GM23338 (cell line): ENCODE data around the gene DDI2. TPM values are rescaled to one million over a fixed set of nuclear protein-coding genes. Genes with fewer than 3 reads are reported as not detected.

Experiments
- ATAC-seq: fragments of 200-7000 bp; cut with Tn5 transposase; 3 replicates; pipeline ENCODE4 v1.9.1; 2020
- DNase-seq: peaks from one replicate; pipeline ENCODE4 v3.0.0-alpha.2; 2015; ENCODE audit warnings: low spot score
- H2AFZ ChIP-seq: fragments of 200-600 bp; sonication (generic); 2 replicates; pipeline ENCODE4 v1.8.0; 2016; ENCODE audit warnings: antibody characterized with exemption, mild to moderate bottlenecking, moderate library complexity
- H3F3A ChIP-seq: fragments of 200-600 bp; sonication (generic); replicated peaks from 2 replicates; pipeline ENCODE4 v1.8.0; 2017; ENCODE audit warnings: antibody characterized with exemption, mixed run types, low read depth
- H3K27ac ChIP-seq: fragments of 200-600 bp; sonication (generic); 2 replicates; pipeline ENCODE4 v1.6.1; 2016; ENCODE audit warnings: low read depth
- H3K27me3 ChIP-seq: fragments of 200-600 bp; sonication (generic); 2 replicates; pipeline ENCODE4 v1.8.0; 2016; ENCODE audit warnings: mild to moderate bottlenecking, mixed run types, moderate library complexity; ENCODE audit not compliant: insufficient read depth
- H3K36me3 ChIP-seq: fragments of 200-600 bp; sonication (generic); 2 replicates; pipeline ENCODE4 v1.8.0; 2016; ENCODE audit warnings: mild to moderate bottlenecking; ENCODE audit not compliant: insufficient read depth
- H3K4me1 ChIP-seq: fragments of 200-600 bp; sonication (generic); 2 replicates; pipeline ENCODE4 v1.8.0; 2016; ENCODE audit warnings: mild to moderate bottlenecking, moderate library complexity; ENCODE audit not compliant: insufficient read depth
- H3K4me2 ChIP-seq: fragments of 200-600 bp; sonication (generic); 2 replicates; pipeline ENCODE4 v1.7.1; 2017; ENCODE audit warnings: mixed run types
- H3K4me3 ChIP-seq: fragments of 200-600 bp; sonication (generic); 2 replicates; pipeline ENCODE4 v1.6.1; 2016; ENCODE audit warnings: mixed run types
- H3K79me2 ChIP-seq: fragments of 200-600 bp; sonication (generic); replicated peaks from 2 replicates; pipeline ENCODE4 v1.8.0; 2017; ENCODE audit warnings: mild to moderate bottlenecking; ENCODE audit not compliant: insufficient read depth
- H3K9me2 ChIP-seq: fragments of 200-600 bp; sonication (generic); 2 replicates; pipeline ENCODE4 v1.8.0; 2017; ENCODE audit not compliant: insufficient read depth
- H4K20me1 ChIP-seq: fragments of 200-600 bp; sonication (generic); replicated peaks from 2 replicates; pipeline ENCODE4 v1.8.0; 2017; ENCODE audit warnings: mild to moderate bottlenecking; ENCODE audit not compliant: insufficient read depth
- H3K27ac Mint-ChIP-seq: 2 replicates; pipeline ENCODE4 v1.8.0; 2020; ENCODE audit warnings: inconsistent platforms, mild to moderate bottlenecking, moderate library complexity, mixed read lengths
- H3K27me3 Mint-ChIP-seq: 3 replicates; pipeline ENCODE4 v1.8.0; 2022; ENCODE audit warnings: low read depth, mild to moderate bottlenecking, moderate library complexity, mixed read lengths, inconsistent platforms; ENCODE audit not compliant: insufficient read depth, poor library complexity
- H3K36me3 Mint-ChIP-seq: 3 replicates; pipeline ENCODE4 v1.8.0; 2021; ENCODE audit warnings: low read depth, mild to moderate bottlenecking, inconsistent platforms, moderate library complexity, mixed read lengths
- H3K4me1 Mint-ChIP-seq: 3 replicates; pipeline ENCODE4 v1.8.0; 2020; ENCODE audit warnings: mild to moderate bottlenecking, inconsistent platforms, mixed read lengths
- H3K4me3 Mint-ChIP-seq: 3 replicates; pipeline ENCODE4 v1.8.0; 2021; ENCODE audit warnings: moderate library complexity, mild to moderate bottlenecking, inconsistent platforms, mixed read lengths
- H3K9me3 Mint-ChIP-seq: 3 replicates; pipeline ENCODE4 v1.8.0; 2020; ENCODE audit warnings: moderate library complexity, mild to moderate bottlenecking, inconsistent platforms, mixed read lengths
- CREB1 ChIP-seq: fragments of 250-450 bp; sonication (Bioruptor Pico); IDR thresholded peaks from 2 replicates; pipeline ENCODE4 v1.5.0; 2020; ENCODE audit warnings: low read depth, mild to moderate bottlenecking, moderate library complexity
- CTCF ChIP-seq, 2 experiments: fragments of 200-600 bp in 1 of 2; sonication (generic) in 1 of 2; conservative IDR thresholded peaks; 2 replicates each; pipeline versions ENCODE4 v1.5.1 to v1.6.1; 2016 to 2017; ENCODE audit warnings: antibody characterized with exemption in 2 of 2, low read depth in 2 of 2, mild to moderate bottlenecking in 2 of 2, moderate library complexity in 1 of 2
- ETS1 ChIP-seq: IDR thresholded peaks from 2 replicates; pipeline ENCODE4 v1.6.1; 2016; ENCODE audit warnings: antibody characterized with exemption
- EZH2 ChIP-seq: fragments of 200-600 bp; sonication (generic); IDR thresholded peaks from one replicate; pipeline ENCODE4 v1.8.0; 2017; ENCODE audit warnings: antibody characterized with exemption, mild to moderate bottlenecking, low read depth; ENCODE audit not compliant: unreplicated experiment
- EZH2phosphoT487 ChIP-seq: fragments of 200-600 bp; sonication (generic); IDR thresholded peaks from one replicate; pipeline ENCODE4 v1.8.1; 2018; ENCODE audit warnings: antibody characterized with exemption; ENCODE audit not compliant: unreplicated experiment
- JUNB ChIP-seq: IDR thresholded peaks from one replicate; pipeline ENCODE4 v1.6.1; 2016; ENCODE audit warnings: antibody characterized with exemption; ENCODE audit not compliant: unreplicated experiment
- NANOG ChIP-seq: IDR thresholded peaks from 2 replicates; pipeline ENCODE4 v1.6.1; 2016; ENCODE audit warnings: antibody characterized with exemption, borderline replicate concordance
- POLR2AphosphoS5 ChIP-seq: IDR thresholded peaks from 2 replicates; pipeline ENCODE4 v1.6.1; 2016; ENCODE audit warnings: antibody characterized with exemption, low read depth
- STAT1 ChIP-seq: IDR thresholded peaks from one replicate; pipeline ENCODE4 v1.6.1; 2016; ENCODE audit warnings: antibody characterized with exemption; ENCODE audit not compliant: unreplicated experiment
- ZNF114 ChIP-seq: fragments of 250-450 bp; sonication (Bioruptor Pico); IDR thresholded peaks from 2 replicates; pipeline ENCODE4 v1.5.0; 2020; ENCODE audit warnings: mild to moderate bottlenecking, moderate library complexity
- ZNF331 ChIP-seq: fragments of 250-450 bp; sonication (Bioruptor Pico); IDR thresholded peaks from 2 replicates; pipeline ENCODE4 v1.5.0; 2020; ENCODE audit warnings: low read depth, mild to moderate bottlenecking, moderate library complexity
- ZNF462 ChIP-seq: fragments of 250-450 bp; sonication (Bioruptor Pico); IDR thresholded peaks from 2 replicates; pipeline ENCODE4 v1.5.0; 2020; ENCODE audit warnings: mild to moderate bottlenecking, moderate library complexity
- polyA plus RNA-seq: library from polyadenylated mRNA; unstranded; fragments of >200 nt; fragmentation: Nextera tagmentation; extraction: Ambion mirVana; gene quantifications from 2 replicates; pipeline ENCODE4 v1.2.1, GENCODE V29; 2016
- total RNA-seq: library from RNA; depleted of rRNA; stranded (reverse); fragments of >200 nt; shearing (Covaris generic); gene quantifications from 2 replicates; pipeline ENCODE4 v1.2.3, GENCODE V29; 2014
- TF ChIP-seq, protein P1 (sequence below): IDR thresholded peaks from one replicate; pipeline ENCODE4 v1.6.1; 2018; ENCODE audit warnings: antibody characterized with exemption; ENCODE audit not compliant: unreplicated experiment

DDI2 gene
- total and polyA plus RNA-seq, 2 experiments from 2014 or later = 8.0 to 43.3 TPM

- Histone ChIP-seq H3K36me3 (no peaks in the 10 kb centered on the region; the same call in 1 of the 2 replicates), H3K27ac (no peak overlapping the region), H4K20me1 (no peaks in the 10 kb centered on the region), H3K4me1 (no peaks in the 10 kb centered on the region), H3F3A (no peaks in the 10 kb centered on the region), H3K4me2 (no peak overlapping the region), H3K9me2 (no peaks in the 10 kb centered on the region), H3K79me2 (no peaks in the 10 kb centered on the region), H3K27me3 (no peaks in the 10 kb centered on the region), H3K4me3 (no peak overlapping the region), H2AFZ (no peak overlapping the region)
- no peak overlapping the region for H3K27ac Mint-ChIP-seq
- H3K4me3 Mint-ChIP-seq = no peak overlapping the region
- 0 out of 3 replicates have a peak, but pooled peaks cover 3% of the 10 kb centered on the region for H3K4me1 Mint-ChIP-seq
- no peak for DNase-seq
- no peaks in the 10 kb centered on the region for H3K9me3 Mint-ChIP-seq
- peaks cover 4% of the 10 kb centered on the region for H3K27me3 Mint-ChIP-seq
- 0 out of 3 replicates have a peak, but pooled peaks cover under 1% of the 10 kb centered on the region for H3K36me3 Mint-ChIP-seq
- TF ChIP-seq ZNF462 (CRISPR knock-in tag) (no peak), ZNF331 (CRISPR knock-in tag) (no peak), ZNF114 (CRISPR knock-in tag) (no peak), POLR2AphosphoS5 (no peak), CREB1 (no peak), STAT1 (no peak), CTCF (conservative IDR thresholded peaks at IDR 0.05; ENCODE audit: low read depth in 2 of 2) (no peak), NANOG (no peak), EZH2phosphoT487 (no peak), JUNB (no peak), ETS1 (no peak), EZH2 (no peak)
- TF ChIP-seq, protein P1, sequence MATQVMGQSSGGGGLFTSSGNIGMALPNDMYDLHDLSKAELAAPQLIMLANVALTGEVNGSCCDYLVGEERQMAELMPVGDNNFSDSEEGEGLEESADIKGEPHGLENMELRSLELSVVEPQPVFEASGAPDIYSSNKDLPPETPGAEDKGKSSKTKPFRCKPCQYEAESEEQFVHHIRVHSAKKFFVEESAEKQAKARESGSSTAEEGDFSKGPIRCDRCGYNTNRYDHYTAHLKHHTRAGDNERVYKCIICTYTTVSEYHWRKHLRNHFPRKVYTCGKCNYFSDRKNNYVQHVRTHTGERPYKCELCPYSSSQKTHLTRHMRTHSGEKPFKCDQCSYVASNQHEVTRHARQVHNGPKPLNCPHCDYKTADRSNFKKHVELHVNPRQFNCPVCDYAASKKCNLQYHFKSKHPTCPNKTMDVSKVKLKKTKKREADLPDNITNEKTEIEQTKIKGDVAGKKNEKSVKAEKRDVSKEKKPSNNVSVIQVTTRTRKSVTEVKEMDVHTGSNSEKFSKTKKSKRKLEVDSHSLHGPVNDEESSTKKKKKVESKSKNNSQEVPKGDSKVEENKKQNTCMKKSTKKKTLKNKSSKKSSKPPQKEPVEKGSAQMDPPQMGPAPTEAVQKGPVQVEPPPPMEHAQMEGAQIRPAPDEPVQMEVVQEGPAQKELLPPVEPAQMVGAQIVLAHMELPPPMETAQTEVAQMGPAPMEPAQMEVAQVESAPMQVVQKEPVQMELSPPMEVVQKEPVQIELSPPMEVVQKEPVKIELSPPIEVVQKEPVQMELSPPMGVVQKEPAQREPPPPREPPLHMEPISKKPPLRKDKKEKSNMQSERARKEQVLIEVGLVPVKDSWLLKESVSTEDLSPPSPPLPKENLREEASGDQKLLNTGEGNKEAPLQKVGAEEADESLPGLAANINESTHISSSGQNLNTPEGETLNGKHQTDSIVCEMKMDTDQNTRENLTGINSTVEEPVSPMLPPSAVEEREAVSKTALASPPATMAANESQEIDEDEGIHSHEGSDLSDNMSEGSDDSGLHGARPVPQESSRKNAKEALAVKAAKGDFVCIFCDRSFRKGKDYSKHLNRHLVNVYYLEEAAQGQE = no peak
- no peak for ATAC-seq
Measured at GRCh38 chr1:15577691-15578090, 39.6 kb upstream of the DDI2 start.
